SK-N-MC (cell line): ENCODE data around the gene RANGAP1.

ENCODE experiments used
- EZH2 ChIP-seq: fragments of 200-600 bp; sonication (generic); IDR thresholded peaks from one replicate; pipeline ENCODE4 v1.6.1; 2017; ENCODE audit warnings: antibody characterized with exemption
- FOXP2 ChIP-seq: optimal IDR thresholded peaks from 2 replicates; pipeline ENCODE3; 2011; ENCODE audit warnings: mild to moderate bottlenecking, moderate library complexity; ENCODE audit not compliant: insufficient read depth; ENCODE audit errors: extremely low read length, control extremely low read depth
- POLR2AphosphoS5 ChIP-seq: IDR thresholded peaks from 2 replicates; pipeline ENCODE4 v1.6.1; 2012; ENCODE audit warnings: mild to moderate bottlenecking, low read depth, low read length, borderline replicate concordance

GRCh38 chr22:41215926-41216325, 70.1 kb downstream of the RANGAP1 start:
- no peak for TF ChIP-seq POLR2AphosphoS5
- TF ChIP-seq EZH2: no peak
- no peak for TF ChIP-seq FOXP2
